ENCODE data around the gene ANKS3. TPM values are rescaled to one million over a fixed set of nuclear protein-coding genes. Genes with fewer than 3 reads are reported as not detected.

Gene ANKS3
- total RNA-seq, 1 donor from 2014 or later = 28.6 TPM

DNA sequence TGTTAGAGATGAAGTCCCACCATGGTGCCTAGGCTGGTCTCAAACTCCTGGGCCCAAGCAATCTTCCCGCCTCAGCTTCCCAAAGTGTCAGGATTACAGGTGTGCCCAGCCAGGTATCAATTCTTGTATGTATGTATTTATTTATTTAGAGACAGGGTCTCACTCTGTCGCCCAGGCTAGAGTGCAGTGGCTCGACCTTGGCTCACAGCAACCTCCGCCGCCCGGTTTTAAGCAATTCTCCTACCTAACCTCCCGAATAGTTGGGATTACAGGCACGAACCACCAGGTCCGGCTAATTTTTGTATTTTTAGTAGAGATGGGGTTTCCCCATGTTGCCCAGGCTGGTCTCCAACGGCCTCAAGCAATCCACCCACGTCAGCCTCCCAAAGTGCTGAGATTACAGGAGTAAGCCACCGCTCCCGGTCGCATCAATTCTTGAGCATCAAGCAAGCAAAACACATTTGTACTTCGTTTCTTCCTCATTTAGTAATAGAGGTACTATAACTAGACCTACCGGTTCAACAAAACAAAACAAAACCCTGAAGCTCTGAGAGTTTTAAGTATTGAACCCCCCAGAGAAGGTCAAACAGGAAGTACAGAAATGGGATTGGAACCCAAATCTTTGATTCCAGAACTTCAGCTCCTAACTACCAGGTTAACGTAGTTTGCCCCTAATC is 33.9 kb upstream of the ANKS3 start:
- TF ChIP-seq, protein P1, sequence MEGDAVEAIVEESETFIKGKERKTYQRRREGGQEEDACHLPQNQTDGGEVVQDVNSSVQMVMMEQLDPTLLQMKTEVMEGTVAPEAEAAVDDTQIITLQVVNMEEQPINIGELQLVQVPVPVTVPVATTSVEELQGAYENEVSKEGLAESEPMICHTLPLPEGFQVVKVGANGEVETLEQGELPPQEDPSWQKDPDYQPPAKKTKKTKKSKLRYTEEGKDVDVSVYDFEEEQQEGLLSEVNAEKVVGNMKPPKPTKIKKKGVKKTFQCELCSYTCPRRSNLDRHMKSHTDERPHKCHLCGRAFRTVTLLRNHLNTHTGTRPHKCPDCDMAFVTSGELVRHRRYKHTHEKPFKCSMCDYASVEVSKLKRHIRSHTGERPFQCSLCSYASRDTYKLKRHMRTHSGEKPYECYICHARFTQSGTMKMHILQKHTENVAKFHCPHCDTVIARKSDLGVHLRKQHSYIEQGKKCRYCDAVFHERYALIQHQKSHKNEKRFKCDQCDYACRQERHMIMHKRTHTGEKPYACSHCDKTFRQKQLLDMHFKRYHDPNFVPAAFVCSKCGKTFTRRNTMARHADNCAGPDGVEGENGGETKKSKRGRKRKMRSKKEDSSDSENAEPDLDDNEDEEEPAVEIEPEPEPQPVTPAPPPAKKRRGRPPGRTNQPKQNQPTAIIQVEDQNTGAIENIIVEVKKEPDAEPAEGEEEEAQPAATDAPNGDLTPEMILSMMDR (IDR thresholded peaks at IDR 0.05; ENCODE audit: insufficient read depth, low read length, poor library complexity, severe bottlenecking) = no peak
- no peak for DNase-seq (ENCODE audit: low read depth)

DNA sequence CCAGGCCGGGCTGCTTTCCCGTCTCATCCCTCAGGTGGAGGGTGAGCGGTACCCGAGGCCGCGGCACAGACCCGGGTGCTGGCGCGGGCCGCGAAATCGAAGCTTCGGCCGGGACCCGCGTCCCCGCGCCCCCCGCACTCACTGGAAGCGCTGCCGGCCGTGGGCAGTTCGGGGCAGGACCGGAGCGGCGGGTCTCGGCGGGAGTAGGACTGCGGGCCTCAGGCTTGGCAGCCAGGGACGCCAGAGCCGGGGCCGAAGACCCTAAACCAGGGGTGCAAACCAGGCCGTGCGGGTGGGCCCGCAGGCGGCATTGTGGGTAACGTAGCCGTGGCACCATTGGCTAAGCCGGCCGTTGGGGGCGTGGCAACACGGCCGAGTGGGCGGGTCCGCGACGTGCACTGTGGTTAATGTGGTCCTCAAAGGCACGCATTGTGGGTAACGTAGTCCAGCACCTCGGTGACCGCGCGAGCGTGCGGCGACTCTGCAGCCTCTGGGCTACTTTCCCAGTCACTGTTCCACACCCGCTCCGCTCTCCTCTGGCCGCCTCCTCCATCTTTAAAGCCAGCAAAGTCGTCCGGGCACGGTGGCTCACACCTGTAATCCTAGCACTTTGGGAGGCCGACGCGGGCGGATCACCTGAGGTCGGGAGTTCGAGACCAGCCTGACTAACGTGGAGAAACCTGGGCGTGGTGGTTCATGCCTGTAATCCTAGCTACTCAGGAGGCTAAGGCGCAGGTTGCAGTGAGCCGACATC is 33.0 kb upstream of the ANKS3 start, which contains the start of gene ZNF500:
Gene ZNF500, minus strand, starts transcription at position 288 of the 754 bp plus-strand sequence. CDS start 1,184 bp downstream, outside the sequence.
- no peaks in the 10 kb centered on the region for H3K27me3 ChIP-seq (ENCODE audit: control insufficient read depth, insufficient read depth, low read length)
- TF ChIP-seq, protein P1 (IDR thresholded peaks at IDR 0.05; ENCODE audit: insufficient read depth, low read length, poor library complexity, severe bottlenecking) = no peak
- peak; percentile 77 for DNase-seq (ENCODE audit: low read depth)
- peak within 1 kb of the TSS; percentile 75 for H3K4me3 ChIP-seq (ENCODE audit: low read depth, low read length)
- H3K36me3 ChIP-seq (ENCODE audit: control insufficient read depth, insufficient read depth, low read length) = peaks cover 6% of the 10 kb centered on the region

More for the DNA sequence above, 33.9 kb upstream of the ANKS3 start:
- no peaks in the 10 kb centered on the region for H3K27me3 ChIP-seq (ENCODE audit: control insufficient read depth, insufficient read depth, low read length)
- H3K36me3 ChIP-seq (ENCODE audit: control insufficient read depth, insufficient read depth, low read length) = peaks cover 4% of the 10 kb centered on the region
- H3K4me3 ChIP-seq (ENCODE audit: low read depth, low read length) = peak overlapping the region; percentile 53

DNA sequence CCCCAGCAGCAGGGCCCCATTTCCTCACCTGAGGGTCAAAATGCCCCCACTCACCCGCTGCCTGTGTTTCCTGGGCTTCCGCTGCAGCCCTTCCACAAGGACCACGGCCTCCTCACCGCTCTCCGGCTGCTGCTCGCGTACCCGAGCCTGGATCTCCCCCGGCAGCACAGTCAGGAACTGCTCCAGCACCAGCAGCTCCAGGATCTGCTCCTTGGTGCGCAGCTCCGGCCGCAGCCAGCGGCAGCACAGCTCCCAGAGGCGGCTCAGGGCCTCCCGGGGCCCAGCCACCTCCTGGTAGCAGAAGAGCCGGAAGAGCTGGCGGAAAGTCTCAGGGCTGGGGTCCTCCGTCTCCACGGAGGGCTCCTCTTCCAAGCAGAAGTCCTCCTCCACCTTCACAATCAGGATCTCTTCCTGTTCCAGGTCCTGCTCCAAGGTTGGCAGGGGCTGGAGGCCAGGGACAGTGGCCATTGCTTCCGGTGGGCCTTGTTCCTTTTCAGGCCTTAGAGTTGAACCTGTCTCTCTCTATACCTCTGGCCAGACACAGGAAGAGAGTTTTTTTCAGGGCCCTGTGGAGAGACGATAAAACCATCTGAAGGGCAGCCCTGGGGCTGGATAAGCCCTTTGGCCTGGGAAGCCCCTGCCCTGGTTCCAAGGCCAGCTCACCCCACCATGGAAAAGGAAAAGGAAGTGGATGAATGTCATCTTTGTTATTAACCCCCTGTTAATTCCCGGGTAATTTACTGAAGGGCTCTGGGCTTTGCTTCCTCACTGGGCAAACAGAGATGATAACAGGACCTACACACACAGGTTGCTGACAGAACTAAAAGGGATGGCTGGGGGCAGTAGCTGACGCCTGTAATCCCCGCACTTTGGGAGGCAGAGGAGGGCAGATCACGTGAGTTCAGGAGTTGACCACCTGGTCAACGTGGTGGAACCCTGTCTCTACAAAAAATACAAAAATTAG is 31.7 kb upstream of the ANKS3 start:
- H3K27me3 ChIP-seq (ENCODE audit: control insufficient read depth, insufficient read depth, low read length) = no peaks in the 10 kb centered on the region
- no peak for DNase-seq (ENCODE audit: low read depth)
- TF ChIP-seq, protein P1 (IDR thresholded peaks at IDR 0.05; ENCODE audit: insufficient read depth, low read length, poor library complexity, severe bottlenecking) = no peak
- H3K36me3 ChIP-seq (ENCODE audit: control insufficient read depth, insufficient read depth, low read length) = peaks cover 6% of the 10 kb centered on the region
- peak overlapping the region; percentile 75 for H3K4me3 ChIP-seq (ENCODE audit: low read depth, low read length)

DNA sequence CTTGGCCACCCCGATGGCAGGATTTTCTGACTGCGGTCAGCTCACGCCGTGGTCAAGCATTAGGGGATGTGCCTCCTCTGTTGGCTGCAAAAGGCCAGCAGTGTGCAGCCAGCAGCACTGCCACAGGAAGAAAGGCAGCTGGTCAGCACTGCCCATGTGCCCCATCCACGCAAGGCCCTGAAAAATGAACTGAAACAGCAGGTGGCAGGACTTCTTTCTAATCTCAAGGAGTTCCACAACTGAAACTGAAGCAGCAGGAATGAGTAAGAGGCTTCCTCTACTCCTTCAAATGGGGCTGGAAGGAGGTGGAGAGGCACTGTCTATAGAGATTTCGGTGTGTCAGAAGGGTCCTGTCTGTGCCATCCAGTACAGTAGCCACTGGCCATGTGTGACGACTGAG is 29.7 kb upstream of the ANKS3 start:
- no peak for DNase-seq (ENCODE audit: low read depth)
- TF ChIP-seq, protein P1 (IDR thresholded peaks at IDR 0.05; ENCODE audit: insufficient read depth, low read length, poor library complexity, severe bottlenecking) = no peak

DNA sequence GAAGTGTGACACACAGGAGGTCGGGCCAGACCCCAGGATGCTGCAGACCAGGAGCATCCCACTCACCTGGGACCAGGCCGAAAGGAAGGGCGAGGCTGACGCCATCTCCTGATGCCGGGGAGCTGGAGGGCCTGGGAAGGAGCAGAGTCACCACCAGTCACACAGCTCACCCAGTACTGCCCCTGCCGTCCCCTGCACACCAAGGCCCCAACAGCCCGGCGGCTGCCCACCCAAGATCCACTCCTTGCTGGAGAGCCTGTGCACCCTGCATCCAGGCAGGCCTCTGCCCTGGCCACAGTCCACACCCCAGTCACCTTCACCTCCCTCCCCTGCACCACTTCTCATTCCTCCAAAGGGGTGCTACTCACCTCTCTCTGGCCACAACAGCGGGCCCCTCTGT is 28.1 kb upstream of the ANKS3 start:
- TF ChIP-seq, protein P1 (IDR thresholded peaks at IDR 0.05; ENCODE audit: insufficient read depth, low read length, poor library complexity, severe bottlenecking) = no peak
- H3K36me3 ChIP-seq (ENCODE audit: control insufficient read depth, insufficient read depth, low read length) = peaks cover 8% of the 10 kb centered on the region
- H3K4me3 ChIP-seq (ENCODE audit: low read depth, low read length) = no peak overlapping the region
- no peaks in the 10 kb centered on the region for H3K27me3 ChIP-seq (ENCODE audit: control insufficient read depth, insufficient read depth, low read length)
- no peak for DNase-seq (ENCODE audit: low read depth)

More for the DNA sequence above, 29.7 kb upstream of the ANKS3 start:
- Histone ChIP-seq H3K36me3 (ENCODE audit: control insufficient read depth, insufficient read depth, low read length) (peaks cover 8% of the 10 kb centered on the region), H3K4me3 (ENCODE audit: low read depth, low read length) (no peak overlapping the region), H3K27me3 (ENCODE audit: control insufficient read depth, insufficient read depth, low read length) (no peaks in the 10 kb centered on the region)

Measured in kidney epithelial cell (primary cell).